ENCODE results near the gene GAS2L3. TPM values are rescaled to one million over a fixed set of nuclear protein-coding genes. Genes with fewer than 3 reads are reported as not detected.

Gene GAS2L3
- total RNA-seq, 1 experiment from 2014 or later: 116 TPM

- no peak for TF ChIP-seq CTCF (IDR thresholded peaks at IDR 0.05; ENCODE audit: unreplicated experiment)
- CTCF ChIA-PET: interaction anchor here (0.6 kb wide), 2 partner anchors 102 to 307 kb away, joined by 4 to 6 read pairs; no protein-coding TSS in a partner anchor
- H3K27ac Mint-ChIP-seq (ENCODE audit: unreplicated experiment): no peak overlapping the region
- H3K36me3 Mint-ChIP-seq (ENCODE audit: insufficient read depth, unreplicated experiment): no peaks in the 10 kb centered on the region
- no peak overlapping the region for H3K4me3 Mint-ChIP-seq (ENCODE audit: low read depth, unreplicated experiment)
- BruUV-seq (replicated peaks): no TSS peak
- intact Hi-C loops (cut with micrococcal nuclease; ENCODE audit: unreplicated experiment): no loop called here
- no peak for DNase-seq
- H3K4me1 Mint-ChIP-seq (ENCODE audit: low read depth, unreplicated experiment): peaks cover 31% of the 10 kb centered on the region
- no peaks in the 10 kb centered on the region for H3K27me3 Mint-ChIP-seq (ENCODE audit: unreplicated experiment)
- H3K9me3 Mint-ChIP-seq (ENCODE audit: low read depth, unreplicated experiment): no peaks in the 10 kb centered on the region
Observed at GRCh38 chr12:100671396-100672074, 98.1 kb downstream of the GAS2L3 start.

GRCh38 chr12:100672075-100672592, 98.7 kb downstream of the GAS2L3 start:
- no peak overlapping the region for H3K27ac Mint-ChIP-seq (ENCODE audit: unreplicated experiment)
- H3K4me1 Mint-ChIP-seq (ENCODE audit: low read depth, unreplicated experiment): peaks cover 31% of the 10 kb centered on the region
- no peaks in the 10 kb centered on the region for H3K27me3 Mint-ChIP-seq (ENCODE audit: unreplicated experiment)
- intact Hi-C loops (cut with micrococcal nuclease; ENCODE audit: unreplicated experiment): no loop called here
- H3K9me3 Mint-ChIP-seq (ENCODE audit: low read depth, unreplicated experiment): peaks cover 2% of the 10 kb centered on the region
- H3K4me3 Mint-ChIP-seq (ENCODE audit: low read depth, unreplicated experiment): no peak overlapping the region
- TF ChIP-seq CTCF (IDR thresholded peaks at IDR 0.05; ENCODE audit: unreplicated experiment): peak; percentile 53
- no peaks in the 10 kb centered on the region for H3K36me3 Mint-ChIP-seq (ENCODE audit: insufficient read depth, unreplicated experiment)
- BruUV-seq (replicated peaks): no TSS peak
- peak; percentile 61 for DNase-seq
- CTCF ChIA-PET: interaction anchor here (0.6 to 0.9 kb wide), 3 partner anchors 40 to 308 kb away, joined by 4 to 6 read pairs (median 4); no protein-coding TSS in a partner anchor

GRCh38 chr12:100674036-100674888, 100.8 kb downstream of the GAS2L3 start:
- Mint-ChIP-seq H3K36me3 (ENCODE audit: insufficient read depth, unreplicated experiment) (no peaks in the 10 kb centered on the region), H3K4me1 (ENCODE audit: low read depth, unreplicated experiment) (peaks cover 32% of the 10 kb centered on the region), H3K4me3 (ENCODE audit: low read depth, unreplicated experiment) (no peak overlapping the region), H3K27ac (ENCODE audit: unreplicated experiment) (no peak overlapping the region), H3K9me3 (ENCODE audit: low read depth, unreplicated experiment) (peaks cover 3% of the 10 kb centered on the region), H3K27me3 (ENCODE audit: unreplicated experiment) (no peaks in the 10 kb centered on the region)
- intact Hi-C loops (cut with micrococcal nuclease; ENCODE audit: unreplicated experiment): no loop called here
- CTCF ChIA-PET: interaction anchor here (1.7 kb wide), 1 partner anchor 12 kb away, joined by 5 read pairs; no protein-coding TSS in a partner anchor
- no TSS peak for BruUV-seq (replicated peaks)
- no peak for TF ChIP-seq CTCF (IDR thresholded peaks at IDR 0.05; ENCODE audit: unreplicated experiment)
- DNase-seq: no peak

Other genes with a start within 250 kb of the GAS2L3 start
- not detected in 2 replicates for gene SLC17A8, start 216.6 kb upstream of the GAS2L3 start, total RNA-seq (2022)
- gene NR1H4, start 99.8 kb upstream of the GAS2L3 start, total RNA-seq (2022): 5.2 and 9.6 TPM in 2 replicates
- gene ANO4, start 221.1 kb downstream of the GAS2L3 start, total RNA-seq (2022): 1.3 and 1.9 TPM in 2 replicates

All from Calu3 (cell line).